SK-N-DZ (cell line): ENCODE results near the gene PDILT.
"Not testable (repeated sequence)": the region's sequence is repeated elsewhere in the genome, so short reads cannot be mapped to it uniquely, and the experiment has no call there.

Experiments
- DNase-seq: peaks from one replicate; pipeline ENCODE4 v3.0.0-alpha.2; 2015; ENCODE audit warnings: low spot score

Gene PDILT

DNA sequence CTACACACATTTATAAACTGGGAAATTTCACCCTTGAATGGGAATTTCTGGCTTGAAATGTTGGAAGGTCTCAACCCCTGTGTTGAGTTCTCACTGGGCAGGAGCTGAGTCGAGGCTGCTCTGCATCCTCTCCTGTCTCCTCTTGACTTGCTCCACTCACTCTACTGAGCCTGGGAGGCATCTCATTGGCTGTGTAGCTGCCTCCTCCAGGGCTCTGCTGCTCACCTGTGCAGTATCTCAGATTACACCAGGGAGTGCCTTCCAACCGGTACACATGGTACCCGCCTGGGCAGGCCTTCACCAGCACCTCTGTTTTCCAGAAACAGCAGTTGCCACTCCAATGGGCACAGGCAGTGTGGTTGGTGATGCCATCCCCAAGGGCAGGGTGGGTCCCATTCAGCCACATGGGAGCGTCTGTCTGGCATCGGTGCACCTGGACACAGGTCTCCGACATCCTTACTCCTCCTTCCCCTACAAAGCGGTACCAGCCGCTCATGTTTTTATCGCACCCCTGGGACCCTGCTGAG lies 80.9 kb downstream of the PDILT start:
- no peak for DNase-seq

DNA sequence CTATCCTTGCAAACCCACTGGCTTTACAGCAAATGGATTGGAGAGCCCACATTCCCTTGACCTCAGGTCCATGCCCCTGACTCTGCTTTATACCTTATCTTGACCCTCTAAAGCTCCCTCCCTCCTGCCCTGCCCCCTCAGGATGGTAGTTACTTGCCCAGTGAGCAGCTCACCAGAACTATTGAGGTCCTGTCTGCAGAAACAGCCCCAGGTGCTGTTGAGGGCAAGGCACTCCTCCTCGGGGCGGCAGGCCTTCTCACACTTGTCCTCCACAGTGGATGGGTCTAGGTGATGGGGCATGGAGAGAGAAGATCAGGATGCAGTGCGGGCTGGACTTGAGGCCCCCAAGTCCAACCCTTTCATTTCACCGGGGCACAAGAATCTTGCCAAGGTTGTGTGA lies 81.8 kb downstream of the PDILT start:
- DNase-seq, result no peak

DNA sequence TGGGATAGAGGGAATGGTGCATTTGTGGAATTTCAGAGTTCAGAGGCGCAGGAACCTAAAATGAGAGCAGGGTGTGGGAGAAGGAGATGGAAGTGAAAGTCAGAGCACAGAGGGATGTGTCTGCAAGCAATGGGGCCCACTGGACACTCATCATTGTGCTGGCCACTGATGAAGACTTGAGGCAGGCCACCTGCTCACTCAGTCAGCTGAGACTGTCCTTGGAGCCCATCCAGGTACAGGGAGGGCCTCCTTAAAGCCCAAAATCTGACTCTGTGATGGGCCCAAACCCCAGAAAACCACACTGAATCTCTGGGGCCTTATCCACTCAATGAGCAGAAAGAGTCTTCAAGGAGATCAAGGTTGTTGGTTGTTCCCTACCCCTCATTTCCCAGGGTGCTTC lies 82.9 kb downstream of the PDILT start:
- DNase-seq, result no peak

DNA sequence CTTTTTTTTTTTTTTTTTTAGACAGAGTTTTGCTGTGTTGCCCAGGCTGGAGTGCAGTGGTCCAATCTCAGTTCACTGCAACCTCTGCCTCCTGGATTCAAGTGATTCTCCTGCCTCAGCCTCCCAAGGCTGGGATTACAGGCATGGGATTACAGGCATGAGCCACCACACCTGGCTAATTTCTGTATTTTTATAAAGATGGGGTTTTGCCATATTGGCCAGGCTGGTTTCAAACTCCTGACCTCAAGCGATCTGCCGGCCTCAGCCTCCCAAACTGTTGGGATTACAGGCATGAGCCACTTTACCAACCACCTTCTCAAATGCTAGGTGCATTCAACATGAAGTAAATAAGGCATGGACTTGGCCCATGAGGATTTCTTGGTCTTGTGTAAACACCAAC lies 83.5 kb downstream of the PDILT start:
- not testable (repeated sequence) for DNase-seq

DNA sequence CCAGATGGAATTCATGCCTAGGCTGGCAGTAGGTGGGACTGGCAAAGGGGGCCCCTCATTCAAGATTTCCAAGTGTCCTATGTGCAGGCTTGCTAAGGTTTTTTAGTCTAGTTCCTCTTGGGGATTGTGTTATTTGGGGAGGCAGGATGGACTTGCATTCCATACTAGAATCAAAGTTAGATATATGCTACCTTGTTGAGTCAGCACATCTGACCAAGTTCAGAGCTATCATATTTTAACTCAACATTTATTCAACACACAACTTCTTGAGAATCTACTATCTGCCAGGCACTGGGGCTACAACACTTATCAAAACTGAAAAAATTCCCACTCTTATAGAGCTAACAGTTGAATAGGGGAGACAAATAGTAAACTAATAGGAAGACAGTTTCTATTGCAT lies 83.9 kb downstream of the PDILT start:
- no peak for DNase-seq

DNA sequence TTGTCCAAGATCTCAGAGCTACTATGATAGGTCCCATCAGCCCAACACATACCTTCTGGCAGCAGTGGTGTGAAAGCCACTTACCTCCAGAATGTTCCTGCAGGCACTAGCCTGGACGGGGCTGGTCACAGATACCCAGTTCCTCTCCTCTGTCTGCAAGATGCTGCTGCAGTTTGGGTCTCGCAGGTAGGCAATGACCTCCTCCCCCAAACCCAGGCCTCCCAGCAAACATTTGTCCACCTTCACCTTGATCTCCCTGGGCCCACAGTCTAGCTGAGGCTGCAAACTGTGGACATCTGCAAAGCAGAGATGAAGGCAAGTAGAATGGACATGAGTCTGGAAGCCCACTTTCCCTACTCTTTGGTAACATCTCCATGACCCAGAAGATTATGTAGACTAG lies 84.4 kb downstream of the PDILT start:
- DNase-seq, result no peak

DNA sequence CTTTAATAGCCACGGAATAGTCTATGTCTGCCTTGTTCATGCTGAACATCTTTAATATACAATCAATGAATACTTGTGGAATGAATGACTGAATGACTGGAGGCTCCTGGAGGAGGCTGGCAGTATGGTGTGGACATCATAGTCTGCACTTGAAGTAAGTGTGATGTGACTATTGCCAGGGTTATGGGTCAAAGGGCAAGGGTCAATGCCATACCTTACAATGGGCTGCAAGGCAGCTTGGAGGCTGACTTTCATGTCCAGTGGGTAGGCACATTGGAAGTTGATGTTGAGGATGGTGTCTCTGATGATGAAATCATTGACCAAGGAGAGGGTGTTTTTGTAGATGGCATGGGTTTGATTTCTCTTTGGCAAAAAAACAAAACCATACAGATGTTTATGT lies 85.1 kb downstream of the PDILT start:
- DNase-seq, result no peak

DNA sequence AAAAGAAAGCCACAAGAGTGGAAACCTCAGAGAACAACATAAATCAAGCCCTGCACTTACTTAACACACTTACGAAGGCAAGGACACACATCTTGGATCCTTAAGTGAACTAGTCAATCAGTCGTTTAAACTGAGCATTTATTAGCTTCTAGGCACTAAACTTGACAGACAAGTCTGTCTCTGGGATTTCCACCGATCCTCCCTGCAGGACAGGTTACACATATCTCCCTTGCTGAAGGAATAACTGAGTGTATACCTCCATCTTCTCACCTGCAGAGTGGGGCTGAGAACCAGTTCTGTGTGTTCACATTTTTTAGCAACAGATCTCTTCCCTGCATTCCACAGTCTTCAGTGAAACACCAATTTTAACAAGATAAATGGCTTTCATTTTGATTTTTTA lies 86.1 kb downstream of the PDILT start:
- DNase-seq, result no peak

DNA sequence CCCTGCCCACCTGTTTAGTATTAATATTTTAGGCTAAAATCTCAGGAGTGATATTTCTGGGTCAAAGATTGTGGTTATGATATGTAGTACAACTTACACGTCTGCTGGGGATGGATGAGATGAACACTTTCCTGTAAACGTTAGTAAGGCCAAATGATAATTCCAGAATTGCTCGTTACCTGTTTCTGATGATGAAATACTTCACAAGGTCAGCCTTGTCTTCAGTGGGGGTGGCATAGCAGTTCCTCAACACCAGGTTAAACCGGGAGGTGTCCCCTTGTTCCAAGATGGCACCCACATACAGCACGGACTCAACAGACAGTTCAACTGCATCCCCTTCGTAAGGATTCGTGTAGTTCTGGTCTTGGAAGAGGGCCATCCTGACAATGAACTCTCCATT lies 86.5 kb downstream of the PDILT start:
- no peak for DNase-seq

DNA sequence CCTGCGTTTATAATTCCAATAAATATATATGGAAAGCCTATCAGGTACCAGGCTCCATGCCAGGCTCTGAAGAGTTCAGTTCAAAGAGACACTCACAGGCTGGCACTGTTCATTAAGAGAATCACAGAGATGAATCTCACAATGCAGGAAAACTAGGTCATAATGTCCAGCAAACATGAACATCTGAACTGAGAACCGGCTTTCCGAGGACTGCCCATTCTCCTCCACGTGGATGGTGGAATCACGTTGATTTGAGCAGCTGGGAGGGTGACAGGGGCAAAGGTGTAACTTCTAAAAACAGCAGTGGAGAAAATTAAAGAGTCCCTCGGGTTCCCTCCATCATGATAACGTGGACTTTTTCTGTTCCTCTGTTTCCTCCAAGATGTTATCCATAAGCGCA lies 87.4 kb downstream of the PDILT start:
- no peak for DNase-seq

DNA sequence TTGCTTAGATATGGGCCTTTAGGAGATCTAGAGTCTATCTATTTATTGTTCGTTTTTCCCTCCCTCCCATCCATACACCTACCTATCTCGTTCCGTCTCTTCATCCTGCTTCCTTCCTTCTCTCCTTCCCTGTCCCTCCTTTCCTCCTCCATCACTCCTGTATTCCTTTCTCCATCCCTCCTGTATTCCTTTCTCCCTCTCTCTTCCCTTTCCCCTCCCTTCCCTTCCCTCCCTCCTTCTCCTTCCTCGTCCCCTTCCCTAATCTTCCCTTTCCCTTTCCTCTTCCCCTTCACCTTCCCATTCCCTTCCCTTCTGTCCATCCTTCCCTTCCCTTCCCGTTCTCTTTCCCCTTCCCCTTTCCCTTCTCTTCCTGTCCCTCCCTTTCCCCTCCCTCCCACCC lies 87.8 kb downstream of the PDILT start:
- DNase-seq, result no peak

DNA sequence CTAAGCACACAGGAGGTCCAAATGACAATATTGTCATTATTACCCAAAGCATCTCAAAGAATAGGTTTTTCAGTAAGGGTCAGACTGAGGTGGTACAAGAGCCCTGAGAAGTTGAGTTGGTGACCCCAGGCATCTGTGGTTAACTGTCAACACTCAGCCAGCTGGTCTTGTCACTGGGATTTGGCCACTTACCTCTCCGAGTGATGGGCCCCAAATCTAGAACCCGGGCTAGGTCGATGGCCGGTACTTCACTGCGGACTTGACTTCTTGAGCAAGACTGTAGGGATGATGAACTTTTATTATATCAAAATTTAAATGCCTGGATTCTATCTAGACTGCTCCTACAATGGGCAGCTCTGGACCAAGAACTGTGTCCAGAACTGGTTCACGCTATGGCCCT lies 88.8 kb downstream of the PDILT start:
- DNase-seq, result no peak

DNA sequence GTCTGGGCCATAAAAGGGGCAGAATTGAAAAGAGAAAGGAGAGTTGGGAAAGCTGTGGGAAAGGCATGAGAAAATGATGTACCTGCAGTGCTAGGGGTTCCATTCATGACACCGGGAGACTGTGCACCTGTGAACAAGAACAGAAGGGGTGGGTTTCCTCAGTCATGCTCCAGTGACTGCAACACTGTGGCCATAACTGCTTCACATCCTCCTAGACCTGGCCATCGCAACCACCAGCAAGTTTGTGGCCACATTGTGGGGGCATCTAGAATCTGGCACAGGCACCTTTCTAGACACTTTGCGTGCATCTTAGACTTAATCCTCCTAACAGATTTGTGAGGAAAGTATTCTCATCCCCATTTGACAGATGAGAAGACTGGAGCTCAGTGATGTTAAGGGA lies 90.0 kb downstream of the PDILT start:
- no peak for DNase-seq

DNA sequence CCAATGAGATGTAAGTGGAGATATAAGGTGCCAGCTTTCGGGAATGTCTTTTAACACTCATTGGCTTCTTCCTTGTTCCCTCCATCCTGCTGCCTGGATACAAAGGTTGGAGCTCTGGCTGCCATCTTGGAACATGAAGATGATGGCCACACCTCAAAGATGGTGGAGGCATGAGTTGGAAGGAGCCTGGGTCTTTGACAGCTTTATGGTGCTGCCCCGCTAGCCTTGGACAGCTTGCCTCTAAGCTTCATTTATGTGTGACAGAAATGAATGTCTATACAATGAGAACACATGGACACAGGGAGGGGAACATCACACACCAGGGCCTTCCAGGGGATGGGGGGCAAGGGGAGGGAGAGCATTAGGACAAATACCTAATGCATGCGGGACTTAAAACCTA lies 90.8 kb downstream of the PDILT start:
- DNase-seq, result no peak

DNA sequence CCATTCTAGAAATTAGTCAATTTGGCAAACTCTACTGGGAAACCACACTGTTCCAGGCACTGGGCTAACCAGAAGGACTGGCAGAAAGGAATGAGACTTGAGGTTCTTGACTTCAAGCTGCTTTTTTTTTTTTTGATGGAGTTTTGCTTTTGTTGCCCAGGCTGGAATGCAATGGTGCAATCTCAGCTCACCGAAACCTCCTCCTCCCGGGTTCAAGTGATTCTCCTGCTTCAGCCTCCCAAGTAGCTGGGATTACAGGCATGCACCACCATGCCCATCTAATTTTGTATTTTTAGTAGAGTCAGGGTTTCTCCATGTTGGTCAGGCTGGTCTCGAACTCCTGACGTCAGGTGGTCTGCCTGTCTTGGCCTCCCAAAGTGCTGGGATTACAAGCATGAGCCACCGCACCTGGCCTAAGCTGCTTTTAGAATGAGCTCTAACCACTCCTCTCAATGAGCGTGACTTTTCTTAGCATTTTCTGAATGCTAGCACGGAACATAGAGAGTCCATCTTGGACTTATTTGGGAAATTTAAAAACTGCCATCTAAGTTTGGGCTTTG lies 91.9 kb downstream of the PDILT start:
- not testable (repeated sequence) for DNase-seq

DNA sequence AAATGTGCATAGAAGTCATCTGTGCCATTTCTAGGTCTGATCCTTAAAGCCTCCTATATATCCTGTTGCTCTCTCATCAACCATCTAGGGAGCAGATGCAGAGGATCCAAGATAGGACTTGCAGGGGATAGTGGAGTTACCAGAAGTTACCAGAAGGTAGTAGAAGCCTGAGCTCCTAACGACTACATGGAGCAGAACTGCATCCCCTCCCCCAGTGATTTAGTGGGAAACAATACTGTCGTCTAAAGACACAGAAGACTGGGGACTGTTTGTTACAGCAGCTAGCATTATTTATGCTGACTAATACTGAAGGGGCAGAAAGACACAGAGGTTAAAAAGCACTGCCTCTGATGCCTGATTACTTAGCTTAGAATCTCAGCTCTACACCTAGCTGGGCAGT lies 93.0 kb downstream of the PDILT start:
- DNase-seq, result no peak

DNA sequence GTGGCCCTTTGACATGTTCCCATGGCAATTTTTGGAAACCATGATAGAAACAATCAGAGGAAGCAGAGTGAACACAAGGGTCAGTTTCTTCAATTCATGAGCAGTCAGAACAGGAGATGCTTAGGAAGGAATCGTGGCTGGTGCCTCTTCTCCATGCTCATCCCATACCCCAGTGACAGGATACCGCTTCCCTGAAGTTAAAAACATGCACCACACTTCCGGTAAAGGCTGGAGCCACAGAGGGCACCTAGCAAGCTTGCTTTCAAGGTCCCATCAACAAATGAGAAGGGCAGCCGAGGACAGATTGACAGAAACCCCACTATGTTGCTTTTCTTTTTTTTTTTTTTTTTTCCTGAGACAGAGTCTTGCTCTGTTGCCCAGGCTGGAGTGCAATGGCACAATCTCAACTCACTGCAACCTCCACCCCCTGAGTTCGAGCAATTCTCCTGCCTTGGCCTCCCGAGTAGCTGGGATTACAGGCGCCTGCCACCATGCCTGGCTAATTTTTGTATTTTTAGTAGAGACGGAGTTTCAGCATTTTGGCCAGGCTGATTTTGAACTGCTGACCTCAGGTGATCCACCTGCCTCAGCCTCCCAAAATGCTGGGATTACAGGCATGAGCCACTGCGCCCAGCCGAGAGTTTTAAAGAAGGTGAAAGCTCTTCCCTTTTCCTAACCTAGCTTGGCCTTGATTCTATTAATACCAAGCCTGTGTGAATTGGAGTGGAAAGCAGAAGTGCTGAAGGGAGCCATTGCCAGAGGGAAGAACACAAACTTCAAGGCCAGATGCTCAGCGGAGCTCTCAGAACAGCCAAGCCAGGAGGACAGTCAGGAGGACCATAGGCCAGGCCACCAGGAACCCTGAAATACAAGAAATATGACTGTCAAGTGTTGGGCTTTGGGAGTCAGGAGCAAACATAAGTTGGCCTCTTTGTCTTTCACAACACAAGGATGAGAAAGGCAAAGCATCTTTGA lies 93.8 kb downstream of the PDILT start:
- DNase-seq, result no peak

DNA sequence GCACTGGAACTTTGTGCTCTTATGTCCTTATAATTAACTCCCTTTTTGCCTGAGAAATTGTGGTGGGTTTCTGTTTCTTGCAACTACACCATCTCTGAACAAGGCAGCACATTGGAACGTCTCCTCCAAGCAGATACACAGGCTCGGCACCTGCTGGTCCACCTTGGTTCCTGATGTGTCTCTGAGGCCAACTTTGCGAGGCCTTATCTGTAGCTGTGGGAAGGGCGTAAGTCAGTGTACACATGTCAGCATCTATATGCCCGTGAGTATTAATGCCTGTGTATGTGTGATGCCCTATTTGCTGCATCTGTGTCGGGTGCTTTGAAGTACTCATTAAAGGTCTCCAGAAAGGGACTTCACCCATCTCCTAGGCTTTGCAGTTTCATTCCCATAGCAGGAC lies 94.8 kb downstream of the PDILT start:
- DNase-seq, result no peak
